SW480 (cell line): ENCODE data around the gene ZNF839.

Source experiments
- DNase-seq: peaks from one replicate; pipeline ENCODE4 v3.0.0-alpha.2; 2016; ENCODE audit warnings: low spot score

The ZNF839 gene

GRCh38 chr14:102387086-102387485 lies 67.5 kb downstream of the ZNF839 start:
- no peak for DNase-seq

- no peak for DNase-seq
Observed at GRCh38 chr14:102389246-102389645, 69.7 kb downstream of the ZNF839 start.

GRCh38 chr14:102390064-102390855 lies 70.7 kb downstream of the ZNF839 start:
- no peak for DNase-seq
